ENCODE data around the gene NAA38.

Gene NAA38

GRCh38 chr17:7855660-7856010 lies 1.7 kb downstream of the NAA38 start:
- peaks cover 10 to 24% (median 19%) of the 10 kb centered on the region in 3 donors for H3K36me3 ChIP-seq
- no peaks in the 10 kb centered on the region for H3K27me3 ChIP-seq
- H3K27ac ChIP-seq: peak overlapping the region; percentile 89 to 90
- peak in 1 of 2 donors; percentile 79 for DNase-seq
- no peaks in the 10 kb centered on the region for H3K9me3 ChIP-seq
- peak overlapping the region; percentile 66 to 77 for H3K4me3 ChIP-seq
- H3K4me1 ChIP-seq: peaks cover 0 to 45% (median 41%) of the 10 kb centered on the region in 4 donors
- TF ChIP-seq, protein P1, sequence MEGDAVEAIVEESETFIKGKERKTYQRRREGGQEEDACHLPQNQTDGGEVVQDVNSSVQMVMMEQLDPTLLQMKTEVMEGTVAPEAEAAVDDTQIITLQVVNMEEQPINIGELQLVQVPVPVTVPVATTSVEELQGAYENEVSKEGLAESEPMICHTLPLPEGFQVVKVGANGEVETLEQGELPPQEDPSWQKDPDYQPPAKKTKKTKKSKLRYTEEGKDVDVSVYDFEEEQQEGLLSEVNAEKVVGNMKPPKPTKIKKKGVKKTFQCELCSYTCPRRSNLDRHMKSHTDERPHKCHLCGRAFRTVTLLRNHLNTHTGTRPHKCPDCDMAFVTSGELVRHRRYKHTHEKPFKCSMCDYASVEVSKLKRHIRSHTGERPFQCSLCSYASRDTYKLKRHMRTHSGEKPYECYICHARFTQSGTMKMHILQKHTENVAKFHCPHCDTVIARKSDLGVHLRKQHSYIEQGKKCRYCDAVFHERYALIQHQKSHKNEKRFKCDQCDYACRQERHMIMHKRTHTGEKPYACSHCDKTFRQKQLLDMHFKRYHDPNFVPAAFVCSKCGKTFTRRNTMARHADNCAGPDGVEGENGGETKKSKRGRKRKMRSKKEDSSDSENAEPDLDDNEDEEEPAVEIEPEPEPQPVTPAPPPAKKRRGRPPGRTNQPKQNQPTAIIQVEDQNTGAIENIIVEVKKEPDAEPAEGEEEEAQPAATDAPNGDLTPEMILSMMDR (IDR thresholded peaks at IDR 0.05): no peak
- intact Hi-C loops (cut with DNase I; ENCODE audit: low total_unique reads): loop anchor here (10.0 kb wide), 1 partner anchor 111 kb away; no protein-coding TSS in a partner anchor

DNA sequence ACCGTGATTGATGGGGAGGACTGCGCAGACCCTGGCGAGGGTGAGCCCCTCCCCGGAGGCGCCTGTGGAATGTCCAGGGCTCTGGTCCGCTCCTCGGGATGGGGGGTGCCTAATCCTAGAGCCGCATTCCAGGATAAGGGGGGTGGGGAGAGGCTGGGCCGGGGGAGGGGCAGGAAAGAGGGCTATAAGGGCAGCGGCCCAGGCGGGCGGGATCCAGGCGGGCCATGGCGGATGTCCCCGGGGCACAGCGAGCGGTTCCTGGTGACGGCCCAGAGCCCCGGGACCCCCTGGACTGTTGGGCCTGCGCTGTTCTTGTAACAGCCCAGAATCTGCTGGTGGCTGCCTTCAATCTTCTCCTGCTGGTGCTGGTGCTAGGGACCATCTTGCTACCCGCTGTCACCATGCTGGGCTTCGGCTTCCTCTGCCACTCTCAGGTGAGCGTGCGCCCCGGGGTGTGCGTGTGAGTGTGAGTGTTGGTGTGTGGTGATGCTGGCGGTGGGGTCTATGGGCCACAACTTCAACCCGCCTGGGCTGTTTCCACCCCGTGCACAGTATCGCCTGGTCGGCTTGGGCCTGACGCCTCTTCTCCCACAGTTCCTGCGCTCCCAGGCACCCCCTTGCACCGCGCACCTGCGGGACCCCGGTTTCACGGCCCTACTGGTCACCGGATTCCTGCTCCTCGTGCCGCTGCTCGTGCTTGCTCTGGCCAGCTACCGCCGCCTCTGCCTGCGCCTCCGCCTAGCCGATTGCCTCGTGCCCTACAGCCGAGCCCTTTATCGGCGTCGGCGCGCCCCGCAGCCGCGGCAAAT lies 2.3 kb downstream of the NAA38 start, which contains the start of gene TMEM88:
TMEM88 (plus strand) TSS at position 216 of the 809 bp plus-strand sequence; CDS start at position 225, 9 bp downstream.
- intact Hi-C loops (cut with DNase I; ENCODE audit: low total_unique reads): loop anchor here (10.0 kb wide), 1 partner anchor 110 kb away; no protein-coding TSS in a partner anchor
- peak within 1 kb of the TSS; percentile 66 to 77 for H3K4me3 ChIP-seq
- peaks cover 0 to 45% (median 41%) of the 10 kb centered on the region in 4 donors for H3K4me1 ChIP-seq
- H3K27me3 ChIP-seq: no peaks in the 10 kb centered on the region
- H3K36me3 ChIP-seq: peaks cover 16 to 29% (median 25%) of the 10 kb centered on the region in 3 donors
- peak within 1 kb of the TSS; percentile 89 to 90 for H3K27ac ChIP-seq
- no peaks in the 10 kb centered on the region for H3K9me3 ChIP-seq
- DNase-seq: no peak
- TF ChIP-seq, protein P1 (IDR thresholded peaks at IDR 0.05): no peak

GRCh38 chr17:7854078-7854777 lies 3.1 kb downstream of the NAA38 start:
- no peak overlapping the region for H3K27ac ChIP-seq
- peaks cover 24 to 38% (median 34%) of the 10 kb centered on the region in 3 donors for H3K36me3 ChIP-seq
- no peak for DNase-seq
- H3K27me3 ChIP-seq: no peaks in the 10 kb centered on the region
- peaks cover 0 to 43% (median 40%) of the 10 kb centered on the region in 4 donors for H3K4me1 ChIP-seq
- TF ChIP-seq, protein P1 (IDR thresholded peaks at IDR 0.05): no peak
- H3K9me3 ChIP-seq: no peaks in the 10 kb centered on the region
- intact Hi-C loops (cut with DNase I; ENCODE audit: low total_unique reads): loop anchor here (10.0 kb wide), 1 partner anchor 109 kb away; no protein-coding TSS in a partner anchor
- H3K4me3 ChIP-seq: no peak overlapping the region

GRCh38 chr17:7853691-7854038 lies 3.7 kb downstream of the NAA38 start:
- Histone ChIP-seq H3K36me3 (peaks cover 28 to 43% (median 39%) of the 10 kb centered on the region in 3 donors), H3K27me3 (no peaks in the 10 kb centered on the region), H3K27ac (no peak overlapping the region), H3K4me3 (no peak overlapping the region), H3K9me3 (no peaks in the 10 kb centered on the region), H3K4me1 (peaks cover 0 to 38% (median 35%) of the 10 kb centered on the region in 4 donors)
- TF ChIP-seq, protein P1 (IDR thresholded peaks at IDR 0.05): no peak
- DNase-seq: no peak
- intact Hi-C loops (cut with DNase I; ENCODE audit: low total_unique reads): loop anchor here (10.0 kb wide), 1 partner anchor 109 kb away; no protein-coding TSS in a partner anchor

DNA sequence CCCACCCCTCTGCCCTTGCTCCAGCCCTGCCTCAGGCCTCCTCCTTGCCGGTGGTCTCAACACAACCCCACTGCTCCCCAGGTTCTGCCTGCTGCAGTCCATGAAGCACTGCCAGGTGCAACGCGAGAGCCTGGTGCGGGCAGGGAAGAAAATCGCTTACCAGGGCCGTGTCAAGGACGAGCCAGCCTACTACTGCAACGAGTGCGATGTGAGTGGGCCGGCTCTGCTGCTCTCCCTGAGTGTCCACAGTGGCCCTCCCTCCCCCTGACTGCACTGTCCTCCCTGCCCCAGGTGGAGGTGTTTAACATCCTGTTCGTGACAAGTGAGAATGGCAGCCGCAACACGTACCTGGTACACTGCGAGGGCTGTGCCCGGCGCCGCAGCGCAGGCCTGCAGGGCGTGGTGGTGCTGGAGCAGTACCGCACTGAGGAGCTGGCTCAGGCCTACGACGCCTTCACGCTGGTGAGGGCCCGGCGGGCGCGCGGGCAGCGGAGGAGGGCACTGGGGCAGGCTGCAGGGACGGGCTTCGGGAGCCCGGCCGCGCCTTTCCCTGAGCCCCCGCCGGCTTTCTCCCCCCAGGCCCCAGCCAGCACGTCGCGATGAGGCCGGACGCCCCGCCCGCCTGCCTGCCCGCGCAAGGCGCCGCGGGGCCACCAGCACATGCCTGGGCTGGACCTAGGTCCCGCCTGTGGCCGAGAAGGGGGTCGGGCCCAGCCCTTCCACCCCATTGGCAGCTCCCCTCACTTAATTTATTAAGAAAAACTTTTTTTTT lies 4.3 kb downstream of the NAA38 start:
- no peaks in the 10 kb centered on the region for H3K27me3 ChIP-seq
- TF ChIP-seq, protein P1 (IDR thresholded peaks at IDR 0.05): no peak
- intact Hi-C loops (cut with DNase I; ENCODE audit: low total_unique reads): loop anchor here (10.0 kb wide), 1 partner anchor 108 kb away; no protein-coding TSS in a partner anchor
- DNase-seq: peak in 1 of 2 donors; percentile 64
- H3K36me3 ChIP-seq: peaks cover 32 to 49% (median 45%) of the 10 kb centered on the region in 3 donors
- H3K4me1 ChIP-seq: peaks cover 0 to 32% (median 29%) of the 10 kb centered on the region in 4 donors
- no peak overlapping the region for H3K4me3 ChIP-seq
- H3K27ac ChIP-seq: no peak overlapping the region
- no peaks in the 10 kb centered on the region for H3K9me3 ChIP-seq

All from tibial artery (tissue), 4 donors.